Mammary microvascular endothelial cell (primary cell): ENCODE data around the gene SYNJ1. TPM values are rescaled to one million over a fixed set of nuclear protein-coding genes. Genes with fewer than 3 reads are reported as not detected.

ENCODE experiments used
- total RNA-seq: library from RNA; depleted of rRNA; stranded (reverse); fragments of >200 nt; gene quantifications from 2 replicates; pipeline ENCODE4 v1.2.3, GENCODE V29; 2015

SYNJ1 gene, protein sequence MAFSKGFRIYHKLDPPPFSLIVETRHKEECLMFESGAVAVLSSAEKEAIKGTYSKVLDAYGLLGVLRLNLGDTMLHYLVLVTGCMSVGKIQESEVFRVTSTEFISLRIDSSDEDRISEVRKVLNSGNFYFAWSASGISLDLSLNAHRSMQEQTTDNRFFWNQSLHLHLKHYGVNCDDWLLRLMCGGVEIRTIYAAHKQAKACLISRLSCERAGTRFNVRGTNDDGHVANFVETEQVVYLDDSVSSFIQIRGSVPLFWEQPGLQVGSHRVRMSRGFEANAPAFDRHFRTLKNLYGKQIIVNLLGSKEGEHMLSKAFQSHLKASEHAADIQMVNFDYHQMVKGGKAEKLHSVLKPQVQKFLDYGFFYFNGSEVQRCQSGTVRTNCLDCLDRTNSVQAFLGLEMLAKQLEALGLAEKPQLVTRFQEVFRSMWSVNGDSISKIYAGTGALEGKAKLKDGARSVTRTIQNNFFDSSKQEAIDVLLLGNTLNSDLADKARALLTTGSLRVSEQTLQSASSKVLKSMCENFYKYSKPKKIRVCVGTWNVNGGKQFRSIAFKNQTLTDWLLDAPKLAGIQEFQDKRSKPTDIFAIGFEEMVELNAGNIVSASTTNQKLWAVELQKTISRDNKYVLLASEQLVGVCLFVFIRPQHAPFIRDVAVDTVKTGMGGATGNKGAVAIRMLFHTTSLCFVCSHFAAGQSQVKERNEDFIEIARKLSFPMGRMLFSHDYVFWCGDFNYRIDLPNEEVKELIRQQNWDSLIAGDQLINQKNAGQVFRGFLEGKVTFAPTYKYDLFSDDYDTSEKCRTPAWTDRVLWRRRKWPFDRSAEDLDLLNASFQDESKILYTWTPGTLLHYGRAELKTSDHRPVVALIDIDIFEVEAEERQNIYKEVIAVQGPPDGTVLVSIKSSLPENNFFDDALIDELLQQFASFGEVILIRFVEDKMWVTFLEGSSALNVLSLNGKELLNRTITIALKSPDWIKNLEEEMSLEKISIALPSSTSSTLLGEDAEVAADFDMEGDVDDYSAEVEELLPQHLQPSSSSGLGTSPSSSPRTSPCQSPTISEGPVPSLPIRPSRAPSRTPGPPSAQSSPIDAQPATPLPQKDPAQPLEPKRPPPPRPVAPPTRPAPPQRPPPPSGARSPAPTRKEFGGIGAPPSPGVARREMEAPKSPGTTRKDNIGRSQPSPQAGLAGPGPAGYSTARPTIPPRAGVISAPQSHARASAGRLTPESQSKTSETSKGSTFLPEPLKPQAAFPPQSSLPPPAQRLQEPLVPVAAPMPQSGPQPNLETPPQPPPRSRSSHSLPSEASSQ (N-terminal part only)
- total RNA-seq, result 5.1 and 6.9 TPM in 2 replicates

GRCh38 chr21:32727687-32728455 lies at the start of gene SYNJ1:
SYNJ1 (minus strand) TSS chr21:32728013; CDS start chr21:32726895, 1,118 bp downstream.

DNA sequence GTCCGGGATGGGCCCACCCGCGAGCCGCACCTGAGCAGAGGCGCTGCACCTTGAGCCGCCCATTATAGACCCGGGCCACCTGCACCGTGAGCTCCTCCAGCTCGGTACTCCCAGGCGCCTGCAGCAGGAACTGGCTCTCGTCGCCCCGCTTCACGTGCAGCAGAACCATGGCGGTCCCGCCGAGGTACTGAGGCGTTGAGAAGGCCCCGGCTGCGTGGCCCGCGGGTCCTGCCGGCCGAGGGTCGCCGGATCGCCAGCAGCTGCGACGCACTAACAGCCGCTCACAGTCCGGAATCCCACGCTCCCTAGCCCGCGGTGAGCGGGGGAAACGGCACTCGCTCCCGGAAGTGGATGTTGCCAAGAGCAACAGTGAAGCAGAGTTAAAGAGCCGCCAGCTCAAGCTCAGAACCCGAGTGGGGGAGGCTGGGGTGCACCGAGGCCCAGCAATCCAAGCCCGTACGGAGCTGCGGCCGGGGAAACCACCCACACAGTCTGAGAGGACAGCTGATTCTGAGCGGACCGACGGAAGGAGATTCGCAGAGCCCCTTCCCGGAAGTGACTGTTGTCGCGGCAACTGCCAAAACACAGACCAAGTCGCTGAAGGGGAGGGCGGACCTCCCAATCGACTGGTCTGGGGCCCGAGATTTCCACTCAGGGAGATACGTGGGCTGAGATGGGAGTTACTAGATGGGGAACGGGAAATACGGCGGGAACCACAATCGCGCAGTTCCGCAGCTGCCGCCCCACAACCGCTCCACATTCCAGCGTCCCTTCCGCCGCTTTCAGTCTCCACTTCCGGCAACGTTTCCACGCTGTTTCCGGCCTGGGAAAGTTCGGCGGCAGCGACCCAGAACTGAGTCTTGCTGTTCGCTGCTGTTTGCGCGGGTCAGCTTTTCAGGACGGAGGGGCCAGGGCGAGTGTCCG lies 115.5 kb downstream of the SYNJ1 start, which contains the start of gene CFAP298:
CFAP298 (minus strand) TSS at position 303 of the 924 bp plus-strand sequence; CDS start at position 169, 134 bp downstream.

GRCh38 chr21:32585042-32585710 lies 142.6 kb downstream of the SYNJ1 start, which contains the start of gene TCP10L:
TCP10L (minus strand) TSS chr21:32585523; CDS start chr21:32584304, 1,219 bp downstream.

Other genes with a start within 250 kb of the SYNJ1 start
- not detected in 2 replicates for gene TCP10L, start 142.5 kb downstream of the SYNJ1 start, total RNA-seq
- gene CFAP298, start 115.6 kb downstream of the SYNJ1 start, total RNA-seq, result 35.1 and 40.8 TPM in 2 replicates
- 9.5 and 9.7 TPM in 2 replicates for gene PAXBP1, start 43.7 kb upstream of the SYNJ1 start, total RNA-seq